Glutamatergic neuron (in vitro differentiated cells): Measurements from ENCODE around the gene SLC2A14. TPM values are rescaled to one million over a fixed set of nuclear protein-coding genes. Genes with fewer than 3 reads are reported as not detected.
"Not testable (repeated sequence)": the region's sequence is repeated elsewhere in the genome, so short reads cannot be mapped to it uniquely, and the experiment has no call there.

ENCODE experiments used
- DNase-seq: peaks from one replicate; pipeline ENCODE4 v3.0.0; 2022
- H3K27ac Mint-ChIP-seq: one replicate; pipeline ENCODE4 v1.8.0; 2020; ENCODE audit warnings: mild to moderate bottlenecking, mixed read lengths, inconsistent platforms; ENCODE audit not compliant: unreplicated experiment
- H3K27me3 Mint-ChIP-seq: one replicate; pipeline ENCODE4 v1.8.0; 2020; ENCODE audit warnings: mild to moderate bottlenecking, moderate library complexity, mixed read lengths, inconsistent platforms; ENCODE audit not compliant: unreplicated experiment
- H3K36me3 Mint-ChIP-seq: one replicate; pipeline ENCODE4 v1.8.0; 2020; ENCODE audit warnings: mild to moderate bottlenecking, mixed read lengths, inconsistent platforms; ENCODE audit not compliant: unreplicated experiment
- H3K4me1 Mint-ChIP-seq: one replicate; pipeline ENCODE4 v1.8.0; 2020; ENCODE audit warnings: mild to moderate bottlenecking, low read depth, mixed read lengths, inconsistent platforms; ENCODE audit not compliant: unreplicated experiment
- H3K4me3 Mint-ChIP-seq: one replicate; pipeline ENCODE4 v1.8.0; 2020; ENCODE audit warnings: mild to moderate bottlenecking, mixed read lengths, inconsistent platforms; ENCODE audit not compliant: unreplicated experiment
- H3K9me3 Mint-ChIP-seq: one replicate; pipeline ENCODE4 v1.8.0; 2020; ENCODE audit warnings: mild to moderate bottlenecking, moderate library complexity, mixed read lengths, inconsistent platforms; ENCODE audit not compliant: unreplicated experiment
- CTCF ChIP-seq: fragments of 200-600 bp; sonication (generic); IDR thresholded peaks from one replicate; pipeline ENCODE4 v1.5.0; 2021; ENCODE audit not compliant: partially characterized antibody, unreplicated experiment
- total RNA-seq: library from RNA; stranded (reverse); fragmentation: NEBNext Ultra II Directional; extraction: Animal tissue kit (Norgen Biotek cat#: 25700); gene quantifications from one replicate; pipeline ENCODE4 v1.2.1, GENCODE V29; 2021; ENCODE audit not compliant: unreplicated experiment

The SLC2A14 gene
- total RNA-seq, 1 donor from 2014 or later = 1.3 TPM

GRCh38 chr12:7787574-7788293 is 85.0 kb downstream of the SLC2A14 start:
- TF ChIP-seq CTCF = no peak
- no peaks in the 10 kb centered on the region for H3K4me1 Mint-ChIP-seq
- no peak for DNase-seq
- H3K4me3 Mint-ChIP-seq = no peak overlapping the region
- H3K36me3 Mint-ChIP-seq = no peaks in the 10 kb centered on the region
- no peaks in the 10 kb centered on the region for H3K27me3 Mint-ChIP-seq
- H3K9me3 Mint-ChIP-seq = peaks cover 1% of the 10 kb centered on the region
- H3K27ac Mint-ChIP-seq = no peak overlapping the region

GRCh38 chr12:7784701-7785100 is 88.0 kb downstream of the SLC2A14 start:
- H3K4me1 Mint-ChIP-seq = no peaks in the 10 kb centered on the region
- no peak overlapping the region for H3K4me3 Mint-ChIP-seq
- DNase-seq = no peak
- H3K36me3 Mint-ChIP-seq = no peaks in the 10 kb centered on the region
- H3K9me3 Mint-ChIP-seq = peaks cover 1% of the 10 kb centered on the region
- TF ChIP-seq CTCF = no peak
- H3K27ac Mint-ChIP-seq = no peak overlapping the region
- peaks cover 2% of the 10 kb centered on the region for H3K27me3 Mint-ChIP-seq

- H3K27ac Mint-ChIP-seq = not testable (repeated sequence)
These were observed 89.3 kb downstream of the SLC2A14 start for GRCh38 chr12:7783433-7783832.

GRCh38 chr12:7782055-7782454 is 90.7 kb downstream of the SLC2A14 start:
- peaks cover 2% of the 10 kb centered on the region for H3K27me3 Mint-ChIP-seq
- no peak for TF ChIP-seq CTCF
- no peak overlapping the region for H3K27ac Mint-ChIP-seq

More at GRCh38 chr12:7783433-7783832, 89.3 kb downstream of the SLC2A14 start:
- H3K4me3 Mint-ChIP-seq, H3K36me3 Mint-ChIP-seq, H3K27me3 Mint-ChIP-seq, H3K9me3 Mint-ChIP-seq, H3K4me1 Mint-ChIP-seq, DNase-seq: not testable (repeated sequence)

GRCh38 chr12:7781274-7781673 is 91.4 kb downstream of the SLC2A14 start:
- no peak overlapping the region for H3K4me3 Mint-ChIP-seq
- peaks cover 1% of the 10 kb centered on the region for H3K9me3 Mint-ChIP-seq
- peaks cover 2% of the 10 kb centered on the region for H3K27me3 Mint-ChIP-seq
- no peaks in the 10 kb centered on the region for H3K4me1 Mint-ChIP-seq
- no peaks in the 10 kb centered on the region for H3K36me3 Mint-ChIP-seq
- DNase-seq = no peak
- H3K27ac Mint-ChIP-seq = no peak overlapping the region
- no peak for TF ChIP-seq CTCF

More at GRCh38 chr12:7782055-7782454, 90.7 kb downstream of the SLC2A14 start:
- Mint-ChIP-seq H3K36me3 (no peaks in the 10 kb centered on the region), H3K4me1 (no peaks in the 10 kb centered on the region), H3K9me3 (peaks cover 1% of the 10 kb centered on the region), H3K4me3 (no peak overlapping the region)
- DNase-seq = no peak
